ENCODE measurements around the gene PSME3. TPM values are rescaled to one million over a fixed set of nuclear protein-coding genes. Genes with fewer than 3 reads are reported as not detected.

Gene PSME3
- total RNA-seq, 1 donor from 2014 or later = 172 TPM

GRCh38 chr17:42893359-42893758, 60.2 kb downstream of the PSME3 start:
- Mint-ChIP-seq H3K36me3 (ENCODE audit: low read depth) (no peaks in the 10 kb centered on the region), H3K4me1 (no peaks in the 10 kb centered on the region), H3K27ac (ENCODE audit: unreplicated experiment) (no peak overlapping the region), H3K4me3 (no peak overlapping the region), H3K9me3 (no peaks in the 10 kb centered on the region), H3K27me3 (ENCODE audit: low read depth) (peaks cover 15% of the 10 kb centered on the region)
- no peak for TF ChIP-seq CTCF (conservative IDR thresholded peaks at IDR 0.05)
- no peak for DNase-seq (ENCODE audit: low read depth, low spot score)

Small RNA genes within 50 kb of the gene (microRNA-seq; reads per million reads assigned to microRNA genes)
- gene MIR6781 = 3.6 reads per million

Other genes with a start within 250 kb of the PSME3 start
- gene RETREG3, start 224.0 kb upstream of the PSME3 start, total RNA-seq = 44.2 and 48.7 TPM in 2 replicates
- 101 and 102 TPM in 2 replicates for gene TUBG1, start 223.7 kb upstream of the PSME3 start, total RNA-seq
- gene TUBG2, start 174.1 kb upstream of the PSME3 start, total RNA-seq = 18.7 and 20.7 TPM in 2 replicates
- 16.4 and 20.8 TPM in 2 replicates for gene PLEKHH3, start 156.4 kb upstream of the PSME3 start, total RNA-seq
- gene CCR10, start 151.6 kb upstream of the PSME3 start, total RNA-seq = 0.68 TPM in 2 replicates
- gene CNTNAP1, start 150.9 kb upstream of the PSME3 start, total RNA-seq = 17.0 and 19.4 TPM in 2 replicates
- gene EZH1, start 88.4 kb upstream of the PSME3 start, total RNA-seq = 28.9 and 30.4 TPM in 2 replicates
- 6.5 and 7.9 TPM in 2 replicates for gene RAMP2, start 72.2 kb upstream of the PSME3 start, total RNA-seq
- 83.7 and 88.7 TPM in 2 replicates for gene VPS25, start 59.9 kb upstream of the PSME3 start, total RNA-seq
- 0.58 and 0.73 TPM in 2 replicates for gene WNK4, start 52.8 kb upstream of the PSME3 start, total RNA-seq
- 85.3 and 92.7 TPM in 2 replicates for gene COA3, start 34.7 kb upstream of the PSME3 start, total RNA-seq
- gene CNTD1, start 34.5 kb upstream of the PSME3 start, total RNA-seq = not detected in 2 replicates
- gene BECN1, start 9.1 kb upstream of the PSME3 start, total RNA-seq = 48.7 and 49.5 TPM in 2 replicates
- 3.0 and 3.2 TPM in 2 replicates for gene AOC2, start 11.2 kb downstream of the PSME3 start, total RNA-seq
- gene AOC3, start 17.8 kb downstream of the PSME3 start, total RNA-seq = 0.91 and 1.1 TPM in 2 replicates
- gene G6PC1, start 67.4 kb downstream of the PSME3 start, total RNA-seq = not detected in 2 replicates
- 61.6 and 65.6 TPM in 2 replicates for gene AARSD1, start 131.1 kb downstream of the PSME3 start, total RNA-seq
- 3.4 and 3.5 TPM in 2 replicates for gene PTGES3L, start 146.7 kb downstream of the PSME3 start, total RNA-seq
- 15.9 and 16.5 TPM in 2 replicates for gene RUNDC1, start 147.2 kb downstream of the PSME3 start, total RNA-seq
- gene RPL27, start 165.0 kb downstream of the PSME3 start, total RNA-seq = 1,045 and 1,183 TPM in 2 replicates
- gene IFI35, start 173.4 kb downstream of the PSME3 start, total RNA-seq = 0.91 and 1.3 TPM in 2 replicates
- 112 and 115 TPM in 2 replicates for gene VAT1, start 189.0 kb downstream of the PSME3 start, total RNA-seq
- gene RND2, start 191.8 kb downstream of the PSME3 start, total RNA-seq = 15.3 and 17.8 TPM in 2 replicates